Activated gamma-delta T cell treated with anti-CD3 and anti-CD28 coated beads, Interleukin-2, amount 50 U/mL, for 16 hours (primary cell): ENCODE measurements around the gene GALNT16.
"Not testable (repeated sequence)": the region's sequence is repeated elsewhere in the genome, so short reads cannot be mapped to it uniquely, and the experiment has no call there.

Source experiments
- DNase-seq: peaks from one replicate; pipeline ENCODE4 v3.0.0-alpha.2; 2020; ENCODE audit warnings: low read depth

Gene GALNT16

DNA sequence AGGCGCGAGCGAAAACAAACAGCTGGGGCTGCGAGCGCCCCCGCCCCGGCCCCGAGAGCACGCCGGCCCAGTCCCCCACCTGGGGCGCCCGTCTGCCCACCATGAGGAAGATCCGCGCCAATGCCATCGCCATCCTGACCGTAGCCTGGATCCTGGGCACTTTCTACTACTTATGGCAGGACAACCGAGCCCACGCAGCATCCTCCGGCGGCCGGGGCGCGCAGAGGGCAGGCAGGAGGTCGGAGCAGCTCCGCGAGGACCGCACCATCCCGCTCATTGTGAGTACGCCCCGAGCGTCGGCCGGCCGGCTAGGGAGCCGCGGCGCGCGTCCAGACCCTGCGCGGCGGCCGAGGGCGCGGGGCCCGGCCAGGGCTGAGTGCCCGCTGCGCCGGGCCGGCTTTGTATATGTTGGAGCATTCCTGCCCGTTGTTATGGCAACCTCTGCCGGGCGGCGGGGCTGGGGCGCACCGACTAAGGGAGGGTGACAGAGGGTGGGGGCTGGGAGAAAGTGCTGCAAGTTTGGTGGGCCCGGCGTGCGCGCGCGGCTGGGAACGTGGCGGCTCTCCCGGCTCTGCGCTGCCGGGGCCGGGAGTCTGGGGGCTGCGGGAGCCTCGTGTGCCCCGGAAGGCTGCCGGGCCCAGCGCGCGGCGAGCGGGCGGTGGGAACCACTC lies 367 bp downstream of the GALNT16 start:
- DNase-seq, result no peak

DNA sequence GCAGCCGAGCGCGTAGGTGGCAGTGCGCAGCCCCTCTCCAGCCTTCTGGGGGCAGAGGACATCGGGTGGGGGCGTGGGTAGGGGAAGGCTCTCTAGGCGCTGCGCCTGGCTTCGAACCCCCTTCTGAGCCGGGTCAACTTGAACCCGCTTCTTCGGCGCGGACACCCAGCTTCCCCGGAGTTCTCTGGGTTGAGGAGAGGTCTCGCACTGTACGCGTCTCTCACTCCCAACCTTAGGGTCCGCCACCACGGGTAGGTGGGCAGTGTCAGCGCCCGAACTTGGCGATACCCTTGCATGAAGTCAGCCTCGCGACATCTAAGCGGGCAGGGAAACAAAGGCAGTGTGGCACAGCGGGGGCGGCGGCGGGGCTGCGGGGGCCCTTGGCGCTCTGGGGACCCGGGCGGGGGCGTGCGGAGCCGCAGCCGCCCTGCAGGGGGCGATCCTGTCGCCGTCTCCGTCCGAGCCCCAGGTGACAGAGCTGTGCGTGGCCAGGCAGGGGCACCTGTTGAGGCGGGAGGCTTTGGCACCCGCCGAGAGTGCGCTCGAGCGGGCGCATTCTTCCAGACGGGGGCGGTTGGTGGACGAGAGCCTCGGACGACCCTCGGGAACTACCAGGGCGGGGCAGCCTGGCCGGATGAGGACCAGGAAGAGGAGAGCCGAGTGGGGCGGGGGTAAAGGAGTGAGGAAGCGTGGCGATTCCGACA lies 1.1 kb downstream of the GALNT16 start:
- no peak for DNase-seq

DNA sequence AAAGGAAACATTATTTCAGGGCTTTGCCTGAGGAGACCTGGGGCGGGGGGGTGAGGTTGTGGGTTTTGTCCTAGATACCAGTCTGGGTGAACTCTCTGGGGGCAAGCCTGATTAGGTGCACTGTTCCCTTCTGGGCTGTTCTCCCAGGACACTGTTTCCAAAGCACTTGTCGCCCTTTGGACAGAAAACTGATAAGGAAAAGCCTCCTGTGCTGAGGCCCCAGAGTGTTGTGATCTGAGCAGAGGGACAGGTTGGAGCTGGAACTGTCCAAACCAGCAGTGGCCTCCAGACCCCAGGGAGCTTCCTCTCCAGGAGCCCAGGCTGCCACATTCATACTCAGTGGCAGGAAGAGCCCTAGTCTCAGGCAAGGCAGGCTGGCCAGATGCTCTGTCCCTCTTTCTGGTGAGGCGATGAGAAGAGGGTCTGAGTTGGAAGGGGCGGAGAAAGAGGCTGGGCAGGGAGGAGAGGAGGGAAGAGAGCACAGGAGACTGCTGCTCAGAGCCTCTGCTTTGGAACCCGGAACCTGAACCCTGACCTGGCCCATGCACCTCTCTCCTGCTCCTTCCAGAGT lies 1.9 kb downstream of the GALNT16 start:
- DNase-seq, result no peak

DNA sequence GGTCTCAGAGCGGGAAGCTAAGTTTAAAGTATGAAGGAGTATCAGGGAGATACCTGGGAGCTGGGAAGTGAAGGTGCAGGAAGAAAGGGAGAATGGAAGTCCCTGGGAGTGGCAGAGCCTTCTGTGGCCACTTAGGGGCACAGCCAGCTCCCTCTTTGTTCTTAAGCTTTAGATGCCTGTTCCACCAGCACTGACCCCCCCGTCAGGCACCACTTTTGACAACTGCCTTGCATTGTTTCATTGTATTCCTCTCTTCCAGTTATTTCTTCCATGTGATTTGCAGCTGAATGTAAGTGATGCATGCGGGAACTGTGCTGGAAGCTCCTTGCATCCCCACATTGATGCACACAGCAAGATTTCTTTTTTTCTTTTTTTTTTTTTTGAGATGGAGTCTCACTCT lies 2.6 kb downstream of the GALNT16 start:
- no peak for DNase-seq

DNA sequence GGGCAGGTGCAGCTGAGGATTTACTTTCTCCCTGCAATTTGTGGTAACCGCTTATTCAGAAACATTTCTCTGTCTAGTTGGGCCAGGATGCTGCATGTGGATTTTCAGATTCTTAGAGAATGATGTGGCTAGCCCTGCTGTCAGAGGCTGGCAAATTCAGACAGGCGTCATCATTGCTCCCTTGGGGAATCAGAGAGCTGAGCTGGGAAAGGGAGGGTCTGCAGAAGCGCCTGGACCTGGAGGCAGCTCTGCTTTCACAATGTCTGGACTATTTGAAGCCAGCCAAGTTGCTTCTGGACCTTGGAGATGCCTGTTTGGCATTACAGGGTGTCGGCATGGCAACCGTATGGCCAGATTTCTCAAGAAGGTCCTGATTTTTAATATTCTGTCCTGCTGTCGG lies 3.4 kb downstream of the GALNT16 start:
- no peak for DNase-seq

DNA sequence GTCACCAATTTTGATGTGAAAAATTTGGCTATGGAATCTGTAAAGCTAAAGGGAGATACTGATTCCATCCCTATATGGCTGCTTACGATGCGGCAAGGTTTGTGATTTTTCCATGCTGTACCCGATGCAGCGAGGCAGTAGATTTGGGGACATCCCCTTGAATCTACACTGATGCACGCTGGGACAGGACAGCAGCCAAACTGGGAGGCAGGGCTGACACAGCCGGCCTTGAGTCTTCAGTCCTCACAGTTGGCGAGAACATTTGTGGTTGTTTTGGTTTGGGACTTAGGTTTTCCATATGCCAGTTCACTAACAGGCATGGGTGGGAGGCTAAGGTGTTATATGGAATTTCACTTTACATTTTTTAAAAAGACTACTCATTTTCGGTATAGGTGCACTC lies 3.8 kb downstream of the GALNT16 start:
- DNase-seq, result no peak

DNA sequence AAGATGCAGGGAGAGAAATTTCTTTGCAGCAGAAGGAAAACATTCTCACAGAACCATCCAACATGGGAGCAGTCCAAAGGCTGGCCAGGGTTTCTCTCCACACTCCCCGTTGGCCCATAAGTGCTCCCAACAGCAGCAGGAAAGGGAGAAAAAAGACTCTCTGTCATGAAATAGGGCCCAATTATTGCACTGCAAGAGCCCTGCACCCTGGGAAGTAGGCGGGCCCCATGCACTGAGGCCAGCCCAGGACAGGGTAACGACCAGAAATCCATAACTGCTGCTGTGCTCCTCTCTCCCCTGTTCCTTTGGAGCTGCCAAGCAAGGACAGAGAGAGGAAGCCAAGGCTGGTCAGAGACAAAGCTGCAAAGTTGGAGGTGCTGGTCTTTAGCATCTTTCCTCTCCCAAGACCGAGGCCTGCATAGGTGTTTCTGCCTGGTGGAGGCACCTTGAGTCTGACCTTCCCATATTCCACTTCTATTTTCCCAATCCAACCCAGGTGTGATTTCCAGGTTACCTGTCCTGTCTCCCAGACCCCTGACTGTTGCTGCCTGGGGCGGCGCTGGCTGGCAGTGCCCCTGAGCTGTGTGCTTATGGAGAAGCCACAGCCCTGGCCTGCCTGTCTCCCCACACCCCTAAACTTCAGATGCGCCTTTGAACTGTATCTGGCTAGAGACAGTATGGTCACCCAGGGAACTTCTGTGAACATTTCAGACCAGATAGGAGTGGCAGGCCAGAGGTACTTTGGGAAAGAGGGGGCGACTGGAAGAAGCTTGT lies 6.8 kb downstream of the GALNT16 start:
- no peak for DNase-seq

DNA sequence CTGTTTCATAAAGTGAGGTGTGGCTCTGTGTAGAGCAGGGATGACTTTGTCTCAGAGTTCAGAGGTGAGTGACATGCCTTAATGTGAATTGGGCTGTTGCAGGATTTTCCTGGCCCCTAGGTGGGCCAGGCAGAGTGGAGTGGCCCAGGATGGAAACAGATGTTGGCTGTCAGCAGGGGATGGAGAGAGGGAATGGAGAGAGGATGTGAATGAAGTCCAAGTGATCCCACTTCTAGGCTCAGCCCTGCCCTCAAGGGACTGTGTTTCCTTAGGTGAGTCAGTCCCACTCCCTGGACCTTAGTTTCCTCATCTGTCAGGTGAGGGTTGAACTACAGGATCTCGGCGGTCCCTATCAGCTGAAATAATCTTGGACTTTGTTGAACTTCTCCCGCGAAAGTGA lies 7.5 kb downstream of the GALNT16 start:
- DNase-seq, result no peak

DNA sequence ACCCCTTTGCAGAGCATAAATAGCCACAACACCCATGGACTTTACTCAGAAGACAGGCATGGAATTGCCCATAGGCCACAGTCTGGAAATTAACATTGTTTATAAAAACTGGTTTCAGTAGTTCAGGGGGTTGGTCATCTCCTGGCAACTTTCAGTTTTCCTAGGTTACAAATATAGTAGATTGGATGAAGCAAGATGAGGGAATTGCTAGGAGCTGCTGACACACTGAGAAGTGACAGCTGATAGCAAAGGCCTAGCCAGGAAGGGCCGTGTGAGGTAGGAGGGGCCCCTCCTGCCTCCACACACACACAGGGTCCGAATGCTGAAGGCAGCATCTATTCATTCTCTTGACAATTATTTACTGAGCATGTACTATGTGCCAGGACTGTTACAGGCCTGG lies 8.3 kb downstream of the GALNT16 start:
- DNase-seq, result no peak

DNA sequence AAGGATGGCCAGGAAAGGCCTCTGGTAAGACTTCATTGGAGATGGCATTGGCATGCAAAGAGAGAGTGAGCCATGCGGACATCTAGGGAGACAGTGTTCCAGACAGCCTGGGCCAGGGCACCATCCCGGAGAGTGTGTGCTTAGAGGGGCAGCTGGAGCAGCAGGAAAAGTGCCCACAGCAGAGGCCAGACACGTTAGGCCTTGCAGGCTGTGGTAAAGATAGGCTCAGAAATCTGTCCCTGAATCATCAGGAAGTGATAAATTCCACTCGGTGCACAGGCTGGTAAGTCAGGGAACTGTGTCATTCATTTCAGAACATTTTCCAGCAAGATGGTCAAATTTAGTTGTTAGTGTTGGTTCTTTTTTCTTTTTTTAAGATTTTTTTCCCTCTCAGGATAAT lies 8.8 kb downstream of the GALNT16 start:
- no peak for DNase-seq

DNA sequence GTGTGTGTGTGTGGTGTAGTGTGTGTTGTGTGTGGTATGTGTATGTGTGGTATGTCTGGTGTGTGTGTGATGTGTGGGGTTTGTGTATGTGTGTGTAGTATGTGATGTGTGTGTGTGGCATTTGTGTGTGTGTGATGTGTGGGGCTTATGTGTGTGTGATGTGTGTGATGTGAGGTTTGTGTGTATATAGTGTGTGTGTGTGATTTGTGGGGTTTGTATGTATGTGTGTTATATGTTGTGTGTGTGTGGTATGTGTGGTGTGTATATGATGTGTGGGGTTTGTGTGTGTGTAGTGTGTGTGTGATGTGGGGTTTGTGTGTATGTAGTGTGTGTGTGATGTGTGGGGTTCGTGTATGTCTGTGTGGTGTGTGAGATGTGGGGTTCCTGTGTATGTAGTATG lies 9.4 kb downstream of the GALNT16 start:
- no peak for DNase-seq

DNA sequence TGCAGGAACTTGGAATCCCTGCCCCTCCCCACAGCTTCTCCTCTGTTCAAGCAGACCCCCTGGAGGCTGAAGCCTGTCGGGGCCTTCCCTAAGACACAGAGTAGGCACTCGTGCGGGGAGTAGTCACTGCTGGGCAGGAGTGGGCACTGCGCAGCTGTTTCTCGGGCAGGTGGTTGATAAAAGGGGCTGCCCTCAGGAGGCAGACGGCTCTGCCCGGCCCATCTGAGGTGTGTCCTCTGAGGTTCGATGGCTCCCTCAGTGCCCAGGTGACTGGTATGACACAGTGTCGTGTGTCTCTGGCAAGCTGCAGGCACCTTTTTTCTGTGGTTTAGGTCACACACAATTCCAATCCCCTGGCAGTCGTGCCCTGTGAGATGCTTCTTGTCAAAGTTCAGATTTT lies 10.1 kb downstream of the GALNT16 start:
- no peak for DNase-seq

DNA sequence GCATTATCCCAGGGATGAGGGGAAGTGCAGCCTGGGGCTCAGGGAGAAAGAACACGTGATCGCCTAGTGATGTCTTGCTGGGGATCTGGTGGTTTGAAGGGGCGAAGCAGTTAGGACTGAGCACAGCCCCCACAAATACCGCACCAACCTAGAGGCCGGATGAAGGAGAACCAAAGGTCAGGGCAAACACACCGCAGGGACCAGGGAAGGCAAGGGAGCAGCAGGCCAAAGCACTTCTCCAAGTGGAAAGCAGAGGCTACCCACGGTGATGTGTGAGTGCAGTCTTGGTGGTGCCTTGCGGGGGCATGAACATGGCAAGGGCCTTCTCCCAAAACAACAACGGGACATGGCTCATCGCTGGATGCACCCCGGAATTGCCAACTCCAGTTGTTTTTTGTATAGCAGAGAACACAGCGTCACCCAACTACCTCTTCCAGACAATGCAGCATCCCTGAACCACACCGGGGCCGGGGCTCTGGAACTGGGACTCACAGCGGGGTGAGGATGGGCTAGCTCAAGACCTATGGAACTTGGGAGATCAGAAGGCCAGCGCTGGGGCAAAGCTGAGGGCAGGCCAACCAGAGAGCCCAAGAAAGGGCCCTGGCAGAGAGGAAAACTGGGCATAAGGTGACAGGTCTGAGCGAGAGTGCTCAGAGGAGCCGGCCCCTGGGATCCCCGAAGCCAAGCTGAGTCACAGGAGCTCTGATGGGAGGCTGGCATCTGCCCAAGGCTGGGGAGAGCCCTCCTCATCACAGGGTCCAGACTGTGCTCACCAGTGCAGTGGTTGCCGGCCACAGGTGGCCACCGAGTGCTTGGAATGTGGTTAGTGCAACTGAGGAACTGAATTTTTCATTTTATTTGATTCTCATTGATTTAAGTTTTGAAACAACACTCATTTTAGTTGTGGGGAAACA lies 11.1 kb downstream of the GALNT16 start:
- DNase-seq, result no peak

DNA sequence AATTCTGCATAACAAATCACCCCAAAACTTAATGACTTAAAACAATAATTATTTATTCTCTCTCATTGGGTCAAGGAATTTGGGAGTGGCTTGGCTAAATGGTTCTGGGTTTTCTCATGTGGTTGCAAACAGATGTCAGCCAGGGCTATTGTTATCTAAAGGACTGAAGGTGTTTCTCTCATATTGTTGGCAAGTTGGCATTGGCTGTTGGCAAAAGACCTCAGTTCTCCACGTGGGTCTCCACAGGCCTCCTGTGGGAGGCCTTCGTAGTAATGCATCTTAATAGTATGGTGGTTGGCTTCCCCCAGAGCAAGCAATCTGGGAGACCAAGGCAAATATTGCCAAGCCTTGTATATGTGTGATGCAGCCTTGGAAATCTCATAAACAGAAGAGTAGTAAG lies 14.4 kb downstream of the GALNT16 start:
- DNase-seq, result no peak

DNA sequence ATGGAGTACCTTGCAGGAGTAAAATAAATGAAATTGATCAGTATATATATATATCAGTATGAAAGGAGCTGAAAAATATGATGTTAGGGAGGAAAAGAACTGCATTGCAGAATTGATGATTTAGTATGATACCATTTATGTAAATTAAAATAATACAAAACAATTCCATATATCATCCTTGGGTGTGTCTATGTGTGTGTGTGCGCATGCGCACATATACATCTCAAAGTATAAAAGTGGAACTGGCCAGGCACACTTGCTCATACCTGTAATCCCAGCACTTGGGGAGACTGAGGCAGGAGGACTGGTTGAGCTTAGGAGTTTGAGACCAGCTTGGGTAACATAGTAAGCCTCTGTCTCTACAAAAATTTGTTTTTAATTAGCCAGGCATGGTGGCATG lies 15.4 kb downstream of the GALNT16 start:
- DNase-seq, result no peak

DNA sequence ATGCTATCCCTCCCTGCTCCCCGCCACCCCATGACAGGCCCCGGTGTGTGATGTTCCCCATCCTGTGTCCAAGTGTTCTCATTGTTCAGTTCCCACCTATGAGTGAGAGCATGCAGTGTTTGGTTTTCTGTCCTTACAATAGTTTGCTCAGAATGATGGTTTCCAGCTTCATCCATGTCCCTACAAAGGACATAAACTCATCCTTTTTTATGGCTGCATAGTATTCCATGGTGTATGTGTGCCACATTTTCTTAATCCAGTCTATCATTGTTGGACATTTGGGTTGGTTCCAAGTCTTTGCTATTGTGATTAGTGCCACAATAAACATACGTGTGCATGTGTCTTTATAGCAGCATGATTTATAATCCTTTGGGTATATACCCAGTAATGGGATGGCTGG lies 17.4 kb downstream of the GALNT16 start:
- DNase-seq, result not testable (repeated sequence)

DNA sequence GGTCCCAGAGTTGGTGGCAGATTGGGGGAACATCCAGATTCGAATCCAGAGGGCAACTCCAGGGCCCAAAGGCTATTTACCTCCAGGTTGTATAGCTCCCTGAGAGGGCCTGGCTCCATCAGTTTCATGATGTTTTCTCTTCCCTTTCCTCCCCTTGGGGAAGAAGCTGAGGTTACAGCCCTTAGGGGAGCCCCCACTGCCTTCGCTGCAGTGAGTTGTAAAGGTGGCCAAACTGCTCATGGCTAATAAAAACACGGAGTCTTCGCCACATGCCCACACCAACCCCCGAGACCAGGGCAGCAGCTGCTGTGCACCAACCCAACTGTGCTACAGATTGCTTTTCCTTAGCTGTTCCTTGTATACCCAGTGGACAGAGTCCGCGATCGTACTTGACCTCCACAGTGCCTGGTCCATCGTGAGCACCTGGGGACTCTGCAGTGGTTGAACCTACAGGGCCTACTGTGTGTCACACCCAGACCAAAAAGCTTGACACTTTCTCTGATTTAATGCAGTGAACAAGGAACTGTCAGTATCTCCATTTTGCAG lies 20.9 kb downstream of the GALNT16 start:
- no peak for DNase-seq

DNA sequence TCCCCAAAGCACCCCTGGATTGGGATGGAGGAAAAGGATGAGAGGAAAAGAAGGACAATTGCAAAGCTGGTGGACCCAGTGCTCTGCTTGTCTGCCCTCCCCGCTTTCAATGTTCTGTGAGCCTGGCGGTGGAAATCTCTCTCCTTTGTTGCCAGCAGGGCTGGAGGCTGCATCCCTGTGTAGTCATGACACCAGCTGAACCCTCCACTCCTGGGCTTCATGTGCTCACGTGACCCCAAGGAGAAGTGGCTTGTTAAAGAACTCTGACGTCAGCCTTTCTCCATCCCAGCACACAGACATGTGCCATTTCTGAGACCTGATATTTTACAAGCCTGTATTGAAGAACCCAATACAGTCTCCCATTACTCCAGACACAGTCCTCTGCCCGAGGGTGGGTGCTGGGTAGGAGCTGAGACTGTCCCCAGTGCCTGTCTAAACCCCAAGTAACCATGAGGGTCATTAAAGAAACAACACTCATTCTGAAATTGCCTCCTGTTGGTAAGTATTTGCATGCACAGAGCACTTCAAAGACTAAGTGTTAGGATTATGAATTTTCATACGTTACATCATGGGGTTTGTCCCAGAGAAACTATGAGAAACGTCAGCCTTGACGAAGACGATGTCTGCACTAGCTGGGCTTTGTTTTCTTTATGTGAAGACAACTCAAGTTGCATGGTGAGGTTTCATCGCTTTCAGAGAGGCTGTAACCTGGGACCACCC lies 21.7 kb downstream of the GALNT16 start:
- no peak for DNase-seq

DNA sequence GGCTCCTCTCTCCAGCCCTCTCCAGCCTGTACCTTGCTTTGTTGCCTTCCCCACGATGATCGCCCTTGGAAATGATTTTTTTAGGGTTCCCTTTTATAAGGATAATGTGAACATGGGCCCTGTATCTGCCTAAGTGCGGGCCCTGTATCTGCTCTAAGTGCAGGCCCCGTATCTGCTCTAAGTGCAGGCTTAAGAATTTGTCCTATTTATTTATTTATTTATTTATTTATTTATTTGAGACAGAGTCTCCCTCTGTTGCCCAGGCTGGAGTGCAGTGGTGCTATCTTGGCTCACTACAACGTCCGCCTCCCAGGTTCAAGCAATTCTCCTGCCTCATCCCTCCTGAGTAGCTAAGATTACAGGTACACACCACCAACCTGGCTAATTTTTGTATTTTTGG lies 22.5 kb downstream of the GALNT16 start:
- no peak for DNase-seq

DNA sequence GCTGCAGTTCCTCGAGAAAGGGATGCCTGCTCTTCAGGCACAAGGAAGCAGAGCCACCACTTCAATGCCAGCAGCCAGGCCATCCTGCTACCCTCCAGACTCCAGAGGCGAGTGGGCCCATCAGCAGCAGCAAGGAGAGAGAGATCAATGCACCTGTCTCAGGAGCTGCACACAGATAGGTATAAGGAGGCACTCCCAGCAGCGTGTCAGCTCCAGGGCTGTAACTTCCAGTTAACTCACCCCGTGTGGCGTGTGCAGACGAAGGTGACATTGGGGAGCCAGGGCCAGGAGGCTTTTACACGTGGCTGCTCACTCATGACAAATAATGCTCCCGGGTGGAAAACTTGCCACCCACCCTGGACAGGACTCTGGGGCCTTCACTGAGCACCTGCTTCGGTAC lies 24.2 kb downstream of the GALNT16 start:
- DNase-seq, result no peak
